GM19463 (cell line): ENCODE results near the gene CIART.
"Not testable (repeated sequence)": the region's sequence is repeated elsewhere in the genome, so short reads cannot be mapped to it uniquely, and the experiment has no call there.

ENCODE experiments used
- ATAC-seq: cut with Tn5 transposase; IDR thresholded peaks from one replicate; pipeline ENCODE4 v1.9.1; 2021; ENCODE audit warnings: mild to moderate bottlenecking, moderate library complexity; ENCODE audit not compliant: unreplicated experiment

Gene CIART

DNA sequence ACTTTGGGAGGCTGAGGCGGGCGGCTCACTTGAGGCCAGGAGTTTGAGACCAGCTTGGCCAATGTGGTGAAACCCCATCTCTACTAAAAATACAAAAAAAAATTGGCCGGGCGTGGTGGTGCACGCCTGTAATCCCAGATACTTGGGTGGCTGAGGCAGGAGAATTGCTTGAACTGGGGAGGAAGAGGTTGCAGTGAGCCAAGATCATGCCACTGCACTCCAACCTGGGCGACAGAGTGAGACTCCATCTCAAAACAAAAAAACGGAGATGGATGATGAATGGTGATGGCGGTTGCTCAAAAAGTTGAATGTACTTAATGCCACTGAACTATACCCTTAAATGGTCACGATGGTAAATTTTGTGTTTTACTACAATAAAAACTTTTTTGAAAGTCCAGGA is 26.2 kb downstream of the CIART start:
- ATAC-seq, result not testable (repeated sequence)

DNA sequence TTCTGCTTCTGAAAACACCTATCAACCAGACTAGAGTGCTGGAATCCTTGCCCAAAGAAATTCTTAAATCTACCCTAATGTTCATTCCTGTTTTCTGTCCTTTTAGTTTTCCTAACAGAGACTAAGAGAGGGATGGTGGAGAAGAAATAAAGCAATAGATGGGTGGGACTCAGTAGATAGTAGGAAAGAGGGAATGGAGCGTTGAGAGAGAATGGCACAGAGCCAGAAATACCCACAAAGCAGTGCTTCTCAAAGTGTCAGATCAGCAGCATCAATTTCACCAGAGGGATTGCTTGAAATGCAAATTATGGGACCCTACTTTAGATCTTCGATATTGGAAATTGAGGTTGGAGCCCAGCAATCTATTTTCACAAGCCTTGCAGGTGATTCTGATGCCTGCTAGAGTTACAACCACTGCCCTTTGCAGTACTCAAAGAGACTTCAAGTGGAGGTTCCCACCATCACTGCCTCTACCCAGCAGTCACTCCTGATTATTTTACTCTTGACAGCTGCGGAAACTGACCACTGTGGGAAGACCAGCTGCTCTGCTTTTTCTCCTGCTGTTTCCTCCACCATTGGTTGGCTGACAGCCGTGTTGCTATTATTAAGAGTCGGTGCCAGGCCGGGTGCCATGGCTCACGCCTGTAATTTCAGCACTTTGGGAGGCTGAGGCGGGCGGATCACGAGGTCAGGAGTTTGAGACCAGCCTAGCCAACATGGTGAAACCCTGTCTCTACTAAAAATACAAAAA is 27.6 kb downstream of the CIART start:
- no peak for ATAC-seq

DNA sequence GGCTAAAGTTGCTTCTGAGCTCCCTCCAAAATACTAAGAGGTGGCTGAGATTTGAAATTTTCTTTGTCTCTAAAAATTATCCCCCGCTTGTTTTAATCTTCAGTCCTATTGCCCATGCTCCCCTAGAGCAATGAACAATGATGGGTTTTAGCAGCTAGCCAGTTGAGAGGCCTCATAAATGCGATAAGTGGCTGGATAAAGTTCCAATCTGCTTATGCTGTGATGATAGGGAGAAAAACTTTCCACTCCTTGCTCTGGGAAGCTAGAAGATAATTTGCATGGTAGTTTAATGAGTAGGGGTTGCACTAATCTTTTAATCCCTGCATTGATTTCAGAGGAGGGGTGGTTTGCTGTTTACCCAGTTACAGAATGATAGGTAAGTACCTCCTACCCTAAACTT is 29.4 kb downstream of the CIART start:
- no peak for ATAC-seq

DNA sequence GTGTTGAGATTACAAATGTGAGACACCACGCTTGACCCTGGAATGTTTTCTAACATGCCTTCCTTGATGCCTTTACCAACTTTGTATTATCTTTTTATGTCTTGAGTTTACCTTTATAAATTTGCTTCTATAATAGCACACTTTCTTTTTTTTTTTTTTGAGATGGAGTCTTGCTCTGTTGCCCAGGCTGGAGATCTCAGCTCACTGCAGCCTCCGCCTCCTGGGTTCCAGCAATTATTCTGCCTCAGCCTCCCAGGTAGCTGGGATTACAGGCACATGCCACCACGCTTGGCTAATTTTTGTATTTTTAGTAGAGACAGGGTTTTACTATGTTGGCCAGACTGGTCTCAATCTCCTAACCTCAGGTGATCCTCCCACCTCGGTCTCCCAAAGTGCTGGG is 32.3 kb downstream of the CIART start:
- ATAC-seq, result not testable (repeated sequence)

DNA sequence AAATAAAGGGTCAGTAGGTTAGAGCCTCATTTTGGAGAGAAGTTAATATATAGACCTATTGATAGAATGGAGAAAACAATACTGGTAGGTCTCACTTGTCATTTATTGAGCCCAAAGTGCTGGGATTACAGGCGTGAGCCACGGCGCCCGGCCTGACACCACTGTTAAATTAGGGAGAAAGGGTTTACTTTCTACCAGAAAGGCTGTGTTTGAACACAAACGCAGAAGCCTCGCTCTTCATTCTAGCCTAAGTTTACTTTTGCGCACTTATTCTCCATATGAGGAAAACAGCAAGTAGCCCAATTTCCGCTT is 38.3 kb downstream of the CIART start:
- ATAC-seq, result no peak

DNA sequence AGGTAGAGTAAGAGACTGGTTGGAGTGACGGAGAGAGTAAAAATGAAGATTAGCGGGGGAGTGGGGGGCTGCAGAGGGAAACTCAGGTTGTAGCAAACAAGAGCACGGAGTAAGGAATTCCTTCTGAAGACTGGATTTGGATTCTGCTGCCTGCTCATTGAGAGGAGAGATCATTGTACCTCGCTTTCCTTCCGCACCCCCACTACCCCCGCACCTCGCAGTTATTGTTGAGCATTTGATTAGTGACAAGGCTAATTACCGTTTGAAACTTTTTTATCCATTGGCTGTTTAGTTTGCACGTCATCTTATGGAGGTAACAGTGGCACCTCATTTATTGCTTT is 39.4 kb downstream of the CIART start:
- no peak for ATAC-seq

DNA sequence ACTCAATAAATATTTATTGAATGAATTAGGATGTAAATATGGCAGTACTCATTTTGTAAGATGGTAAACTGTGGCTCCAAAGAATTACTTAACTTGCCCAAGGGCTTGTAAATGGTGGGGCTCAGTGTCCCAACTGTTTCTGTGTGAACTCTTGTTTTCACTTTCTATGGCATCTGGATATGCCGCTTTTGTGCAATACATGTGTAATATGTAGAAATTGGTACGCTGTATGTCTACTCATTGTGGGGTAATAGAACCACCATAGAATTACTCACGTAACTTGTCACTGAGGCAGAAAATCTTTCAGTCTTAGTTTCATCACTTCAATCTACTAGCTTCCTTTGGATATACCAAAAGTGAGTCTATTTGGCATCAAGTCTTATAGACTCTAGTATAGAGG is 40.0 kb downstream of the CIART start:
- no peak for ATAC-seq

DNA sequence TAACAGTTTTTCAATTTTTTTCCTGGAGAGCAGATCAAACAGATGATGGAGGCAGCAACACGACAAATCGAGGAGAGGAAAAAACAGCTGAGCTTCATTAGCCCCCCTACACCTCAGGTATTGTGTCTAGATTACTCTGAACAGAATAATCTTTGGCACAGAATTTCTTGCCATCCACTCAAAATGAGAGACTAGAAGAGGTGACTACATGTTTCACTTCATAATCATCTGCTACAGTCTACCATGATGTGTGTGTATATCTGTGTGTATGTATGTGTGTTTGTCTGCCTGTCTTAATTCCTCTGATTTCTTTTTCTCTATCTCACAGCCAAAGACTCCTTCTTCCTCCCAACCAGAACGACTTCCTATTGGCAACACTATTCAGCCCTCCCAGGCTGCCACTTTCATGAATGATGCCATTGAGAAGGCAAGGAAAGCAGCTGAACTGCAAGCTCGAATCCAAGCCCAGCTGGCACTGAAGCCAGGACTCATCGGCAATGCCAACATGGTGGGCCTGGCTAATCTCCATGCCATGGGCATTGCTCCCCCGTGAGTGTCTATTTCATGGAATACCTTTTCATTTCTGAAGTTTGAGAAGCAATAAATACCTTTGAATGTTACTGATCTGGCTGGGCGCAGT is 50.4 kb downstream of the CIART start:
- no peak for ATAC-seq
